Measurements from ENCODE around the gene RXRG.

- TF ChIP-seq CTCF (IDR thresholded peaks at IDR 0.05; ENCODE audit: borderline replicate concordance, extremely low read depth, low read length, poor library complexity, severe bottlenecking) = no peak
- no peak for TF ChIP-seq EZH2 (IDR thresholded peaks at IDR 0.05; ENCODE audit: borderline replicate concordance, low read depth, low read length, severe bottlenecking)
Observed at GRCh38 chr1:165411396-165411795, 33.5 kb downstream of the RXRG start.
